ENCODE measurements around the gene SYPL1. TPM values are rescaled to one million over a fixed set of nuclear protein-coding genes. Genes with fewer than 3 reads are reported as not detected.
A peak's percentile ranks its signal among the peaks of the same experiment; 100 is the strongest.

SYPL1 gene
- total and polyA plus RNA-seq, 2 donors (not counting 3 experiments of a cell fraction or from before 2014, with no cell fraction given) = 59.8 to 67.1 TPM

- dilution Hi-C loops (cut with MboI; ENCODE audit: extremely low pct_ligation_motif_present, low sequenced_read_pairs) (no loop called here), intact Hi-C loops (cut with micrococcal nuclease) (no loop called here)
- peaks cover 18% of the 10 kb centered on the region for H3K4me1 ChIP-seq (ENCODE audit: control insufficient read depth, extremely low read depth, insufficient read depth, low read length)
- no peak overlapping the region for H3K4me2 ChIP-seq (ENCODE audit: insufficient read depth, low read length)
- H3K79me2 ChIP-seq (ENCODE audit: control insufficient read depth, insufficient read depth, low read length) = peaks cover 72% of the 10 kb centered on the region
- H3K9me1 ChIP-seq (replicated peaks; ENCODE audit: control insufficient read depth, extremely low read depth, insufficient read depth, low read length) = no peaks in the 10 kb centered on the region
- ChIA-PET POLR2A (no interaction called here), CTCF (no interaction called here)
- peaks cover 3% of the 10 kb centered on the region for H4K20me1 ChIP-seq (replicated peaks; ENCODE audit: control insufficient read depth, extremely low read depth, insufficient read depth, low read length)
- BruUV-seq (replicated peaks) = no TSS peak
- no peaks in the 10 kb centered on the region for H3K36me3 ChIP-seq (ENCODE audit: control insufficient read depth in 2 of 2, extremely low read depth in 1 of 2, insufficient read depth in 2 of 2, low read length in 2 of 2)
- no peak overlapping the region for H2AFZ ChIP-seq (ENCODE audit: low read depth, low read length)
- TF ChIP-seq POLR2AphosphoS5 (IDR thresholded peaks at IDR 0.05; ENCODE audit: insufficient read depth, low read depth, low read length) = no peak
- TF ChIP-seq JUN (IDR thresholded peaks at IDR 0.05; ENCODE audit: borderline replicate concordance, insufficient read depth, insufficient read length, low read depth) = no peak
- TF ChIP-seq EZH2 (IDR thresholded peaks at IDR 0.05; ENCODE audit: borderline replicate concordance, low read depth, low read length, severe bottlenecking) = no peak
- DNase-seq (ENCODE audit: low read depth, low spot score) (no peak), FAIRE-seq (no peak)
- H3K27ac ChIP-seq (ENCODE audit: insufficient read depth, low read depth, low read length) = no peak overlapping the region
- H3K4me3 ChIP-seq (replicated peaks in 1 of 3; ENCODE audit: insufficient read depth in 1 of 3, low read depth in 1 of 3, low read length in 3 of 3) = no peak overlapping the region
- H3K9me3 ChIP-seq (replicated peaks; ENCODE audit: control insufficient read depth, insufficient read depth, low read length) = no peaks in the 10 kb centered on the region
- H3K9ac ChIP-seq (replicated peaks; ENCODE audit: extremely low read depth, insufficient read depth, low read length) = no peak overlapping the region
- no peaks in the 10 kb centered on the region for H3K27me3 ChIP-seq (ENCODE audit: control insufficient read depth in 2 of 2, insufficient read depth in 2 of 2, low read length in 2 of 2)
Observed at GRCh38 chr7:106108991-106109390, 3.1 kb downstream of the SYPL1 start.

- no peak for FAIRE-seq
- no peaks in the 10 kb centered on the region for H3K9me3 ChIP-seq (replicated peaks; ENCODE audit: control insufficient read depth, insufficient read depth, low read length)
- H3K27ac ChIP-seq (ENCODE audit: insufficient read depth, low read depth, low read length) = no peak overlapping the region
- H2AFZ ChIP-seq (ENCODE audit: low read depth, low read length) = no peak overlapping the region
- ChIA-PET POLR2A (no interaction called here), CTCF (interaction anchor here (0.5 to 1.2 kb wide), 4 partner anchors 19 to 509 kb away, joined by 3 read pairs; no protein-coding TSS in a partner anchor)
- no peak overlapping the region for H3K4me2 ChIP-seq (ENCODE audit: insufficient read depth, low read length)
- H3K27me3 ChIP-seq (ENCODE audit: control insufficient read depth in 2 of 2, insufficient read depth in 2 of 2, low read length in 2 of 2) = no peaks in the 10 kb centered on the region
- dilution Hi-C loops (cut with MboI; ENCODE audit: extremely low pct_ligation_motif_present, low sequenced_read_pairs) = no loop called here
- intact Hi-C loops (cut with micrococcal nuclease) = no loop called here
- H3K9me1 ChIP-seq (replicated peaks; ENCODE audit: control insufficient read depth, extremely low read depth, insufficient read depth, low read length) = no peaks in the 10 kb centered on the region
- H3K9ac ChIP-seq (replicated peaks; ENCODE audit: extremely low read depth, insufficient read depth, low read length) = no peak overlapping the region
- DNase-seq (ENCODE audit: low read depth, low spot score) = peak; percentile 54
- BruUV-seq (replicated peaks) = no TSS peak
- H3K79me2 ChIP-seq (ENCODE audit: control insufficient read depth, insufficient read depth, low read length) = peaks cover 92% of the 10 kb centered on the region
- peaks cover 3% of the 10 kb centered on the region for H4K20me1 ChIP-seq (replicated peaks; ENCODE audit: control insufficient read depth, extremely low read depth, insufficient read depth, low read length)
- peaks cover 18% of the 10 kb centered on the region for H3K4me1 ChIP-seq (ENCODE audit: control insufficient read depth, extremely low read depth, insufficient read depth, low read length)
- TF ChIP-seq MYC (IDR thresholded peaks at IDR 0.05; ENCODE audit: low read depth, low read length) = no peak
- TF ChIP-seq POLR2A (IDR thresholded peaks at IDR 0.05; ENCODE audit: low read depth, low read length) = no peak
- TF ChIP-seq CTCF (IDR thresholded peaks at IDR 0.05; ENCODE audit: extremely low read depth in 1 of 2, insufficient read depth in 1 of 2, low read depth in 1 of 2, low read length in 2 of 2) = no peak
- no peak for TF ChIP-seq JUN (IDR thresholded peaks at IDR 0.05; ENCODE audit: borderline replicate concordance, insufficient read depth, insufficient read length, low read depth)
- TF ChIP-seq MAX (IDR thresholded peaks at IDR 0.05; ENCODE audit: insufficient read depth, insufficient read length) = no peak
- no peak for TF ChIP-seq FOS (IDR thresholded peaks at IDR 0.05; ENCODE audit: borderline replicate concordance, insufficient read depth, low read length)
- TF ChIP-seq EZH2 (IDR thresholded peaks at IDR 0.05; ENCODE audit: borderline replicate concordance, low read depth, low read length, severe bottlenecking) = no peak
- TF ChIP-seq GATA2 (IDR thresholded peaks at IDR 0.05; ENCODE audit: insufficient read depth, insufficient read length, low read depth, low read length) = no peak
- no peak for TF ChIP-seq POLR2AphosphoS5 (IDR thresholded peaks at IDR 0.05; ENCODE audit: insufficient read depth, low read depth, low read length)
- H3K36me3 ChIP-seq (ENCODE audit: control insufficient read depth in 2 of 2, extremely low read depth in 1 of 2, insufficient read depth in 2 of 2, low read length in 2 of 2) = no peaks in the 10 kb centered on the region
- H3K4me3 ChIP-seq (replicated peaks in 1 of 3; ENCODE audit: insufficient read depth in 1 of 3, low read depth in 1 of 3, low read length in 3 of 3) = no peak overlapping the region
Observed at GRCh38 chr7:106104721-106105260, 7.3 kb downstream of the SYPL1 start.

Data from endothelial cell of umbilical vein (primary cell).